Thoracic aorta (tissue), 2 donors: ENCODE measurements around the gene WNT7A. TPM values are rescaled to one million over a fixed set of nuclear protein-coding genes. Genes with fewer than 3 reads are reported as not detected.

Experiments used
- ATAC-seq: fragments of 150-250 bp; one replicate; pipeline ENCODE4 v1.8.0; 2017; ENCODE audit warnings: low read depth; ENCODE audit not compliant: insufficient number of reproducible peaks, low FRiP score
- DNase-seq: peaks from one replicate; pipeline ENCODE4 v3.0.0-alpha.2; 2020; ENCODE audit warnings: low spot score
- H3K27ac ChIP-seq, 2 donors: fragments of 200-600 bp; sonication (generic); 1 replicate in 1 of 2; 2 replicates in 1 of 2; pipeline ENCODE4 v1.5.1; 2016; ENCODE audit warnings: mild to moderate bottlenecking in 2 of 2, moderate library complexity in 2 of 2
- H3K27me3 ChIP-seq: fragments of 200-600 bp; sonication (generic); replicated peaks from 2 replicates; pipeline ENCODE4 v1.6.0; 2016; ENCODE audit warnings: mild to moderate bottlenecking; ENCODE audit not compliant: insufficient read depth
- H3K36me3 ChIP-seq: fragments of 200-600 bp; sonication (generic); one replicate; pipeline ENCODE4 v1.5.1; 2016
- H3K4me1 ChIP-seq, 2 donors: fragments of 200-600 bp; sonication (generic); 1 replicate in 1 of 2; 2 replicates in 1 of 2; pipeline versions ENCODE4 v1.5.1 to v1.6.0; 2016; ENCODE audit warnings: low read depth in 2 of 2, mild to moderate bottlenecking in 1 of 2; ENCODE audit not compliant: control insufficient read depth in 1 of 2
- H3K4me3 ChIP-seq: fragments of 200-600 bp; sonication (generic); 2 replicates; pipeline ENCODE4 v1.5.1; 2016; ENCODE audit warnings: mild to moderate bottlenecking
- H3K9me3 ChIP-seq: fragments of 200-600 bp; sonication (generic); 2 replicates; pipeline ENCODE4 v1.5.1; 2016
- total RNA-seq, 2 donors: library from RNA; depleted of rRNA; stranded (reverse); fragments of >200 nt; gene quantifications; one replicate each; pipeline versions ENCODE4 v1.1.0 to v1.2.3, GENCODE V29; 2016
- TF ChIP-seq, protein P1 (sequence below): fragments of 200-600 bp; sonication (generic); IDR thresholded peaks from one replicate; pipeline ENCODE4 v1.5.1; 2019; ENCODE audit warnings: antibody characterized with exemption

WNT7A gene
- total RNA-seq, 2 donors from 2014 or later = not detected

- TF ChIP-seq, protein P1, sequence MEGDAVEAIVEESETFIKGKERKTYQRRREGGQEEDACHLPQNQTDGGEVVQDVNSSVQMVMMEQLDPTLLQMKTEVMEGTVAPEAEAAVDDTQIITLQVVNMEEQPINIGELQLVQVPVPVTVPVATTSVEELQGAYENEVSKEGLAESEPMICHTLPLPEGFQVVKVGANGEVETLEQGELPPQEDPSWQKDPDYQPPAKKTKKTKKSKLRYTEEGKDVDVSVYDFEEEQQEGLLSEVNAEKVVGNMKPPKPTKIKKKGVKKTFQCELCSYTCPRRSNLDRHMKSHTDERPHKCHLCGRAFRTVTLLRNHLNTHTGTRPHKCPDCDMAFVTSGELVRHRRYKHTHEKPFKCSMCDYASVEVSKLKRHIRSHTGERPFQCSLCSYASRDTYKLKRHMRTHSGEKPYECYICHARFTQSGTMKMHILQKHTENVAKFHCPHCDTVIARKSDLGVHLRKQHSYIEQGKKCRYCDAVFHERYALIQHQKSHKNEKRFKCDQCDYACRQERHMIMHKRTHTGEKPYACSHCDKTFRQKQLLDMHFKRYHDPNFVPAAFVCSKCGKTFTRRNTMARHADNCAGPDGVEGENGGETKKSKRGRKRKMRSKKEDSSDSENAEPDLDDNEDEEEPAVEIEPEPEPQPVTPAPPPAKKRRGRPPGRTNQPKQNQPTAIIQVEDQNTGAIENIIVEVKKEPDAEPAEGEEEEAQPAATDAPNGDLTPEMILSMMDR = no peak
- Histone ChIP-seq H3K27me3 (no peaks in the 10 kb centered on the region), H3K4me3 (no peak overlapping the region), H3K4me1 (no peaks in the 10 kb centered on the region), H3K36me3 (no peaks in the 10 kb centered on the region), H3K27ac (no peak overlapping the region), H3K9me3 (no peaks in the 10 kb centered on the region)
- DNase-seq (no peak), ATAC-seq (no peak)
These were observed 8.7 kb upstream of the WNT7A start for GRCh38 chr3:13888576-13888975.

GRCh38 chr3:13887495-13888300 is 7.8 kb upstream of the WNT7A start:
- DNase-seq = no peak
- TF ChIP-seq, protein P1 = no peak

GRCh38 chr3:13886593-13887129 is 6.8 kb upstream of the WNT7A start:
- no peaks in the 10 kb centered on the region for H3K4me1 ChIP-seq
- H3K27ac ChIP-seq = no peak overlapping the region
- H3K36me3 ChIP-seq = no peaks in the 10 kb centered on the region
- H3K4me3 ChIP-seq = no peak overlapping the region
- H3K9me3 ChIP-seq = no peaks in the 10 kb centered on the region
- H3K27me3 ChIP-seq = no peaks in the 10 kb centered on the region
- ATAC-seq (no peak), DNase-seq (no peak)
- TF ChIP-seq, protein P1 = no peak

More at GRCh38 chr3:13887495-13888300, 7.8 kb upstream of the WNT7A start:
- no peaks in the 10 kb centered on the region for H3K4me1 ChIP-seq
- no peak for ATAC-seq
- no peak overlapping the region for H3K4me3 ChIP-seq
- H3K27ac ChIP-seq = no peak overlapping the region
- no peaks in the 10 kb centered on the region for H3K9me3 ChIP-seq
- no peaks in the 10 kb centered on the region for H3K27me3 ChIP-seq
- no peaks in the 10 kb centered on the region for H3K36me3 ChIP-seq

- ATAC-seq = no peak
- TF ChIP-seq, protein P1 = peak; percentile 4
- Histone ChIP-seq H3K4me3 (no peak overlapping the region), H3K9me3 (no peaks in the 10 kb centered on the region), H3K27me3 (no peaks in the 10 kb centered on the region), H3K36me3 (no peaks in the 10 kb centered on the region), H3K4me1 (peaks cover 0 to under 1% of the 10 kb centered on the region in 2 donors), H3K27ac (no peak overlapping the region)
- no peak for DNase-seq
These were observed 5.8 kb upstream of the WNT7A start for GRCh38 chr3:13885704-13886010.

- TF ChIP-seq, protein P1 = peak; percentile 22
- Histone ChIP-seq H3K4me3 (no peak overlapping the region), H3K27me3 (no peaks in the 10 kb centered on the region), H3K27ac (no peak overlapping the region), H3K4me1 (peaks cover 4 to 6% of the 10 kb centered on the region in 2 donors), H3K9me3 (no peaks in the 10 kb centered on the region), H3K36me3 (no peaks in the 10 kb centered on the region)
- ATAC-seq (no peak), DNase-seq (no peak)
These were observed 5.2 kb upstream of the WNT7A start for GRCh38 chr3:13884851-13885703.
